Subcutaneous preadipocyte (primary cell): Measurements from ENCODE around the gene SLC25A41. TPM values are rescaled to one million over a fixed set of nuclear protein-coding genes. Genes with fewer than 3 reads are reported as not detected.

Source experiments
- small RNA-seq: library from RNA; depleted of rRNA; stranded (forward); fragments of <200 nt; gene quantifications from one replicate; pipeline ENCODE3, GENCODE V24; 2012
- total RNA-seq: library from RNA; depleted of rRNA; stranded (reverse); fragments of >200 nt; gene quantifications from 2 replicates; pipeline ENCODE4 v1.2.3, GENCODE V29; 2012

The SLC25A41 gene
- total RNA-seq: not detected in 2 replicates

DNA sequence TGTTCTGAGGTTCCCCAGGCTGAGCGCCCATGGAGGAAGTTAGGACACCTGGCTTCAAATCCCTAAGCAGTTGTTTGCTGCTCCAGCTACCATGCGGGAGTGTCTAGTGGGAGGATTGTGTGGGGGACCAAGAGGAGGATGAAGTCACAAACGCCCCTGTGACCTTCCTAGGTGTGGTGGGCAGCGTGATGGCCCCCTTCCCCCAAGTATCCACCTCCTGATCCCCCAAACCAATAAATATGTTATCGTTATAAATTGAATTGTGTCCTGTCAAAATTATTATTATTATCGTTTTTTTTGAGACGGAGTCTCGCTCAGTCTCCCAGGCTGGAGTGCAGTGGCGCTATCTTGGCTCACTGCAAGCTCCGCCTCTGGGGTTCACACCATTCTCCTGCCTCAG is at the start of gene SLC25A41:
Gene SLC25A41 (minus strand): TSS at position 101 of the 400 bp plus-strand sequence. CDS start 70 bp downstream, at position 31.

DNA sequence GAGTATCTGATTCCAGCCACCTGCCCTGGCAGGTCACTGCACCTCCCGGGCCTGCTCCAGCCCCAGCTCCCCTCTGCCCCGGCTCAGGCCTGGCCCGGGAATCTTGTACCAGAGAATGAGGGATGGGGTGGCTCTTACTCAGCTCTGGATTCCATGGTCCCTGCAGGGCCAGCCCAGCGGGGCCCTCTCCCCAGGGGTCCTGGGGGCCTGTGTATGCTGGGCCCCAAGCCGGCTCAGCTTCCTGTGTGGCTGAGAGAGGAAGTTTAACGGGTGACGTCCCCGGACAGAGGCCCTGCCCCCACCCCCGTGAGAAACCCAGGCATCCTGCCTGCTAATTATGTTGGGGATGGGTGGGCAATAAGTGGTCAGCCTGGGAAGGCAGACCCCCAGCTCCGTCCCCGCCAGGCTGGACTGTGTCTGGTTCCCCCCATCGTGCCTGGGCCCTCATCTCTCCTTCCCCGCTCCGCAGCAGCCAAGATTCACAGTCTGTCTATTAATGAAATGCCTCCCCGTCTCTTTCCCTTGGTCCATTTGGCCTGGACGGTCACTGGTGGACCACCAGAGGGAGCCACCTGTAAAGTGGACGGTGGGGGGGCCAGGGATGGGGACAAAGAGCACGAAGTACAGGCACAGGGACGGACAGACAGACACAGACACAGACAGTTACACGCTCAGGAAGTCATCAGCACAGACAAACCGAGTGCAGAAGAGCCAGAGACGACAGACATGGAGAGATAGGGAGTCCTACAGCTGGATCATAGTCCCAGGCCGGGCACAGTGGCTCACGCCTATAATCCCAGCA is 48.2 kb upstream of the SLC25A41 start, which contains the start of gene DENND1C:
Gene DENND1C (minus strand): TSS at position 247 of the 802 bp plus-strand sequence. CDS start 92 bp downstream, at position 155.

DNA sequence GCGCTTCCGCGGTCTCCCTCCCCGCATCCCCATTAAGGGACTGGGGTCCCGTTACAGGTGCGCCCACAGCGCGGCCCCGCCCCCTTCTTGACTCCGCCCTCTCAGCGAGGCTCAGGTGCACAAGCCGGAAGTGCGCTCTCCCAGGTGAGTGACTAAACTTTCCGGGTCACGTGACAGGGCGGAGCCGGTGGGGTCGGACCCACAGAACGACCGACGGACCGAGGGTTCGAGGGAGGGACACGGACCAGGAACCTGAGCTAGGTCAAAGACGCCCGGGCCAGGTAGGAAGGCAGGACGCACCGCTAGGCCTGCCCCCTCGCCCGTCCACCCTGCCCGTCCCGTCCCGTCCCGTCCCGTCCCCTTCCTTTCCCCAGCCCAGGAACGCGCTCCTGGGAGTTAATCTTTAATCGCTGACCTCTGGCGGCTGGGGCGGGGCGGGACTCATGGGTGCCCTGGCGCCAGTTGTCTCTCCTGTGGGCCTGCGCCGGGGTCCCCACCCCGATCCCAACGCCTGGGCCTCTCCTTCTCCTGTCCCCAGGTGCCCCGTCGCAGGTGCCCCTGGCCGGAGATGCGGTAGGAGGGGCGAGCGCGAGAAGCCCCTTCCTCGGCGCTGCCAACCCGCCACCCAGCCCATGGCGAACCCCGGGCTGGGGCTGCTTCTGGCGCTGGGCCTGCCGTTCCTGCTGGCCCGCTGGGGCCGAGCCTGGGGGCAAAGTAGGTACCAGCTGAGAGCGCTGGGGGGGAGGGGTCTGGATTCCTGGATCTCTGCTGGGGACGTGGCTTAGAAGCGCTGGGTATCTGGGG is 30.7 kb upstream of the SLC25A41 start, which contains the start of gene CRB3:
Gene CRB3 (plus strand): TSS at position 202 of the 804 bp plus-strand sequence. CDS start 431 bp downstream, at position 633.

DNA sequence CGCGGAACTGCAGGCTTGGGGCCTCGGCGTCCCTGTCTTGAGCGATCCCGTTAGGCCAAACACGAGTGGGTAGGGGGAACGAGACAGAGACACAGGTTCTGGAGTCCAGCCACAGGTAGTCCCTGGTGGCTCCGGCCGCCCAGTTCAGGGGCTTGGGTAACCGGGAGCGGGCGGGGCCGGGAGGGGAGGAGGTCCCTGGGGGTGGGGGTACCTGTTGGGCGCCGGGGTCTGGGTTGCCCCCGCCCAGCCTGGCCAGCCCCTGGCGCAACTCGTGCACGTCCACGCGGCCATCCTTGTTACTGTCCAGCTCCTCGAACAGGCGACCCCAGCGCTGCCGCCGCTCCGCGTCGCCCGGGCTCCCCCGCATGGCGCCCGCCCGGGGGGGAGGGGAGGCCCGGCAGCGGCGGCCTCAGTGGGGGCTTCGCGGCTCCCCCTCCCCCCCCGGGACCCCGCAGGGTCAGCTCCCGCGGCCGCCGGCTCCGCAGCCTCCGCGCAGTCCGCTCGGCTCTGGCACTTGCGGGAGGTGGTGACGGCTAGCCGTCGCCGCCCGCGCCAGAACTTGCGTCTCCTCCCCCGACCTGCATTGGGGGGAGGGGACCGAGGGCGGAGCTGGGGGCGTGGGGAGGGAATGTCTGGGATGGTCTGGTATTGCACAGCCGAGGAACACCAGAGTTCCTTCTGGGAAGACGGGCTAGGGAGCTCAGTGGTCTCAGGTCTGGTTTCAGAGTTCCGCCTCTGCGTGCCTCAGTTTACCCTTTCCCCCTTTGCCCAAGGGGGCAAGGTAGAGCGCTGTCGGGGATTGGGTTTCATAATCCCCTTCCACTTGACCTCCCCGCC is 25.9 kb upstream of the SLC25A41 start, which contains the start of gene SLC25A23:
Gene SLC25A23 (minus strand): TSS at position 531 of the 837 bp plus-strand sequence. CDS start 164 bp downstream, at position 367.

DNA sequence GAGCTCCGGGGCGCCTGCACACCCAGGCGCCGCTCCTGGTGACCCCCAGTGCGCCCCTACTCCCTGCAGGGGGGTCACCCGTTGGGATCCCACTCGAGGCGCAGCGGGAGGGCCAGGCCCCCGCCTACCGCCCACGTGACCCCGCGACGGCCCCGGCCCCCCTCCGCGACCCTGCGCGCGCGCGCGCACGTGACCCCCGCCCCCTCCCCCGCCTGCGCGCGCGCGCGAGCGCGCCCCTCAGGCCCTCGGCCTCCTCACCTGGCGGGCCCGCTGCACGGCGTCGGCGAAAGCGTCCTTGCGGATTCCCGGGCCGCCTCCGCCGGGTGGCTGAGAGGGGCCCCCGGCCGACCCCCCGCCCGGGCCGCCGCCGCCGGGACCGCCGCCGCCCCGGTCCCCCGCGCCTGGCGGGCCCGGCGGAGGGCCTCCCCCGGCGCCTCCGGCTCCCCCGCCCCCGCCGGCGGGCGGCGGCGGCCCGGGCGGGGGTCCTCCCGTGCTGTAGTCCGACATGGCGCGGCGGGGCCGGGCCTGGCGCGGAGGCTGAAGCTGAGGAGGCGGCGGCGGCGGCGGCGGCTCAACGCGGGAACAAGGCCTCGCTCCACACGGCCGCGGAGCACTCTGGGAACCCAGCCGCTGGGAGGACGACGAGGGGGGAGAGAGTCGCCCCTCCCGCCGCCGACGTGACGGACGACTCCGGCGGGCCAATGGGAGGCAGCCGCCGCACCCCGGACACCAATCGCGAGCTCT is 9.2 kb downstream of the SLC25A41 start, which contains the start of gene KHSRP:
Gene KHSRP (minus strand): TSS at position 617 of the 744 bp plus-strand sequence. CDS start 110 bp downstream, at position 507.

DNA sequence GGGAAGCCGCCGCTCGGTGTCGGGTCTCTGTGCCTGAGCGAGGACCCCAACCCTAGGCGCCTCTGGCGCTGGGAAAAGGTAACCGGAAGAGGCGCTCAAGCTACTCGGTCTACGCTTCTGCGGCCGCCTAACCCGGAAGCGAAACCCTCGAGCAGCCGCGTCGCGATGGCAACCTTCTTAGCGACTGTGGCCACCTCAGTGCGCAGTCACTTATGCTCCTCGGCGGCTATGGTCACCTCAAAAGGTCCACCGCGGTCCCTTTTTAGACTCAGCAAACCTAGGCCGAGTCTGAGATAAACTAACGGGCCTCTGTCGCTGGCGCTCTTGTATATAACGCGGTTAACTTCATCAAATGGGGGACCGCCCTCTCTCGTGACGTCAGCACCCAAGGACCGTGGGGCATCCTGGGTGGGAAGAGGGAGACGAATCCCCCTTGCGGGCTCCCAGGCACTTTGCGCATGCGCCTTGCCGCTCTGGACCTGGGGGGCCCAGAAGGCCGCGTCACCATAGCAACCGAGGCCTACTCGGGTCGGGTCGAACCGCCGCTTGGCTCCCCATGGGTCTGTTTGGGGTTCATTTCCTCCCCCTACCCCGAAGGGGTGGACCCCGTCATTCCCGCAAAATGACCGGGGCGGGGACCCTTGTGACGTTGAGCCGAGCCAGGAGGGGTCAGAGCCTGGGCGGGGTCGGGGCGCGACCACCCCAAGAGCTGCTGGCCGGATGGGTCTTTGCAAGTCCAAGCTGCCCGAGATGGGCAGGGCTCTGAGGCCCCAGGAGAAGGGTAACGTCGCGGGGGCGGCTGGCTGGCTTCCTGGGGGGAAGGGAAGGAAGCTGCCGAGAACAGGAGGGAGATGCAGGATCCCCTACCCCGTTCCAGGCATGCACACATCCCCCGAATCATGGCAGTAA is 40.2 kb downstream of the SLC25A41 start, which contains the start of gene GTF2F1:
Gene GTF2F1 (minus strand): TSS at position 91 of the 909 bp plus-strand sequence. CDS start 169 bp downstream, outside the sequence.

Small RNA genes within 50 kb of the gene (small RNA-seq; reads per million reads assigned to genes)
- gene MIR6790 (0.08 reads per million), gene MIR6885 (not detected)

Other genes starting within 250 kb of the SLC25A41 start
- 9.2 and 13.3 TPM in 2 replicates for gene MLLT1, start 153.8 kb downstream of the SLC25A41 start, total RNA-seq
- not detected in 2 replicates for gene ACER1, start 100.2 kb downstream of the SLC25A41 start, total RNA-seq
- gene CLPP, start 72.2 kb downstream of the SLC25A41 start, total RNA-seq: 55.1 and 87.8 TPM in 2 replicates
- 34.0 and 46.3 TPM in 2 replicates for gene ALKBH7, start 61.0 kb downstream of the SLC25A41 start, total RNA-seq
- 0.73 and 0.98 TPM in 2 replicates for gene PSPN, start 57.8 kb downstream of the SLC25A41 start, total RNA-seq
- gene GTF2F1, start 40.6 kb downstream of the SLC25A41 start, total RNA-seq: 40.7 and 42.3 TPM in 2 replicates
- 103 and 198 TPM in 2 replicates for gene KHSRP, start 9.0 kb downstream of the SLC25A41 start, total RNA-seq
- gene SLC25A23, start 26.0 kb upstream of the SLC25A41 start, total RNA-seq: 18.0 TPM in 2 replicates
- not detected in 2 replicates for gene CRB3, start 30.5 kb upstream of the SLC25A41 start, total RNA-seq
- gene DENND1C, start 48.0 kb upstream of the SLC25A41 start, total RNA-seq: under 0.01 TPM in 1 of 2 replicates, not detected in the other
- gene TUBB4A, start 68.5 kb upstream of the SLC25A41 start, total RNA-seq: not detected in 2 replicates
- gene TNFSF9, start 97.3 kb upstream of the SLC25A41 start, total RNA-seq: 1.5 and 2.3 TPM in 2 replicates
- gene CD70, start 157.4 kb upstream of the SLC25A41 start, total RNA-seq: 0.59 and 1.5 TPM in 2 replicates
- not detected in 2 replicates for gene TNFSF14, start 236.4 kb upstream of the SLC25A41 start, total RNA-seq